Ovary (tissue), 3 donors: ENCODE data around the gene AOAH.

Source experiments
- EP300 ChIP-seq: sonication (generic); formaldehyde crosslinking; IDR thresholded peaks from one replicate; pipeline ENCODE4 v1.6.1; 2017; ENCODE audit warnings: antibody characterized with exemption
- POLR2A ChIP-seq: fragments of 450-650 bp; IDR thresholded peaks from one replicate; pipeline ENCODE4 v1.6.1; 2017; ENCODE audit warnings: antibody characterized with exemption, mild to moderate bottlenecking, moderate library complexity
- TF ChIP-seq, protein P1 (sequence below), 3 donors: fragments of 450-650 bp in 2 of 3; fragments of 200-600 bp in 1 of 3; IDR thresholded peaks; one replicate each; pipeline versions ENCODE4 v1.5.1 to v1.8.0; 2016 to 2022; ENCODE audit warnings: antibody characterized with exemption in 3 of 3, mild to moderate bottlenecking in 1 of 3
- donor health status: DM: no; HTN: no; CAD: no.

GRCh38 chr7:36710186-36710791 lies 14.0 kb downstream of the AOAH start:
- TF ChIP-seq POLR2A (no peak), EP300 (no peak)
- TF ChIP-seq, protein P1, sequence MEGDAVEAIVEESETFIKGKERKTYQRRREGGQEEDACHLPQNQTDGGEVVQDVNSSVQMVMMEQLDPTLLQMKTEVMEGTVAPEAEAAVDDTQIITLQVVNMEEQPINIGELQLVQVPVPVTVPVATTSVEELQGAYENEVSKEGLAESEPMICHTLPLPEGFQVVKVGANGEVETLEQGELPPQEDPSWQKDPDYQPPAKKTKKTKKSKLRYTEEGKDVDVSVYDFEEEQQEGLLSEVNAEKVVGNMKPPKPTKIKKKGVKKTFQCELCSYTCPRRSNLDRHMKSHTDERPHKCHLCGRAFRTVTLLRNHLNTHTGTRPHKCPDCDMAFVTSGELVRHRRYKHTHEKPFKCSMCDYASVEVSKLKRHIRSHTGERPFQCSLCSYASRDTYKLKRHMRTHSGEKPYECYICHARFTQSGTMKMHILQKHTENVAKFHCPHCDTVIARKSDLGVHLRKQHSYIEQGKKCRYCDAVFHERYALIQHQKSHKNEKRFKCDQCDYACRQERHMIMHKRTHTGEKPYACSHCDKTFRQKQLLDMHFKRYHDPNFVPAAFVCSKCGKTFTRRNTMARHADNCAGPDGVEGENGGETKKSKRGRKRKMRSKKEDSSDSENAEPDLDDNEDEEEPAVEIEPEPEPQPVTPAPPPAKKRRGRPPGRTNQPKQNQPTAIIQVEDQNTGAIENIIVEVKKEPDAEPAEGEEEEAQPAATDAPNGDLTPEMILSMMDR (IDR thresholded peaks at IDR 0.05) = no peak
